K562 (cell line): ENCODE results near the gene DKK3. TPM values are rescaled to one million over a fixed set of nuclear protein-coding genes. Genes with fewer than 3 reads are reported as not detected.

Experiments used
- ATAC-seq: fragments of 200-7000 bp; cut with Tn5 transposase; 3 replicates; pipeline ENCODE4 v1.9.1; 2020; ENCODE audit warnings: moderate library complexity
- BruUV-seq: library from RNA; stranded (reverse); fragments of 400-500 nt; replicated peaks from 2 replicates; lab custom pipeline; 2021; lab: Mats Ljungman, UMichigan
- CTCF ChIA-PET: fragments of 300-600 bp; formaldehyde crosslinking; extraction: SDS; loops from one replicate; lab custom pipeline; 2021; ENCODE audit warnings: low intra/inter-chr PET ratio; lab: Yijun Ruan, JAX
- POLR2A ChIA-PET: fragments of 300-600, 350-650 bp; sonication (Branson Sonifier 250); formaldehyde crosslinking; extraction: SDS; loops from one replicate; lab custom pipeline; 2021; ENCODE audit warnings: antibody characterized with exemption, inconsistent platforms; lab: Yijun Ruan, JAX
- DNase-seq, 4 experiments: peaks; one replicate each; pipeline versions ENCODE4 v3.0.0 to v3.0.0-alpha.2; 2011 to 2018; ENCODE audit warnings: low spot score in 3 of 4, mixed read lengths in 3 of 4; ENCODE audit errors: extremely low read depth in 1 of 4
- FAIRE-seq: peaks from 2 replicates; lab custom pipeline; 2011; peaks lifted over from hg19 to GRCh38; lab: Jason Lieb, UNC
- H2AFZ ChIP-seq: 2 replicates; pipeline ENCODE4 v1.6.0; 2011; ENCODE audit warnings: low read depth, low read length, control low read depth, inconsistent platforms
- H3K27ac ChIP-seq: fragments of 200-600 bp; 3 replicates; pipeline ENCODE4 v1.8.0; 2011; ENCODE audit warnings: low read depth, mild to moderate bottlenecking, control low read depth, inconsistent platforms, low read length, moderate library complexity, mixed read lengths; ENCODE audit errors: extremely low read depth
- H3K27me3 ChIP-seq, 2 experiments: fragments of 300-600 bp in 1 of 2; 2 replicates in 1 of 2; 3 replicates in 1 of 2; pipeline versions ENCODE4 v1.6.0 to v1.8.0; 2011; ENCODE audit warnings: inconsistent platforms in 2 of 2, low read length in 2 of 2, mild to moderate bottlenecking in 1 of 2, mixed read lengths in 1 of 2, moderate library complexity in 1 of 2; ENCODE audit not compliant: control insufficient read depth in 2 of 2, insufficient read depth in 2 of 2
- H3K36me3 ChIP-seq: fragments of 300-600 bp; 3 replicates; pipeline ENCODE4 v1.8.0; 2011; ENCODE audit warnings: mild to moderate bottlenecking, low read length, inconsistent platforms; ENCODE audit not compliant: control insufficient read depth, insufficient read depth
- H3K4me1 ChIP-seq, 2 experiments: fragments of 200-600 bp in 1 of 2; replicated peaks in 1 of 2; 2 replicates in 1 of 2; 3 replicates in 1 of 2; pipeline versions ENCODE4 v1.5.1 to v1.8.0; 2011; ENCODE audit warnings: inconsistent platforms in 2 of 2, low read length in 2 of 2, mild to moderate bottlenecking in 1 of 2, mixed read lengths in 1 of 2, moderate library complexity in 1 of 2; ENCODE audit not compliant: control insufficient read depth in 2 of 2, insufficient read depth in 2 of 2
- H3K4me2 ChIP-seq: 2 replicates; pipeline ENCODE4 v1.6.1; 2011; ENCODE audit warnings: low read length, control low read depth, inconsistent platforms, mixed read lengths; ENCODE audit not compliant: insufficient read depth
- H3K4me3 ChIP-seq: fragments of 200-600 bp; sonication (generic), shearing (Covaris generic); 2 replicates; pipeline ENCODE4 v1.5.1; 2016; ENCODE audit warnings: control low read depth, inconsistent platforms
- H3K79me2 ChIP-seq: fragments of 200-600 bp; 3 replicates; pipeline ENCODE4 v1.8.0; 2011; ENCODE audit warnings: low read length, inconsistent platforms; ENCODE audit not compliant: control insufficient read depth, insufficient read depth
- H3K9ac ChIP-seq, 2 experiments: 2 replicates each; pipeline versions ENCODE4 v1.6.0 to v1.6.1; 2011; ENCODE audit warnings: low read depth in 2 of 2, low read length in 2 of 2, control low read depth in 1 of 2, inconsistent platforms in 1 of 2, mild to moderate bottlenecking in 1 of 2, mixed read lengths in 1 of 2; ENCODE audit not compliant: insufficient read depth in 1 of 2
- H3K9me1 ChIP-seq: one replicate; pipeline ENCODE4 v1.6.0; 2011; ENCODE audit warnings: inconsistent platforms, mild to moderate bottlenecking, low read length, moderate library complexity; ENCODE audit not compliant: control insufficient read depth, insufficient read depth
- H3K9me3 ChIP-seq: replicated peaks from 2 replicates; pipeline ENCODE4 v1.5.1; 2011; ENCODE audit warnings: low read depth, low read length, inconsistent platforms; ENCODE audit not compliant: control insufficient read depth, insufficient read depth
- H4K20me1 ChIP-seq: replicated peaks from 2 replicates; pipeline ENCODE4 v1.6.1; 2011; ENCODE audit warnings: low read length, inconsistent platforms, mixed read lengths; ENCODE audit not compliant: control insufficient read depth, insufficient read depth
- GTF2E2 ChIP-seq: fragments of 200-800 bp; sonication (Bioruptor generic); IDR thresholded peaks from 2 replicates; pipeline ENCODE4 v1.6.1; 2016; ENCODE audit warnings: missing genetic modification characterization, missing compliant biosample characterization
- MAZ ChIP-seq, 2 experiments: fragments of 450-650 bp in 1 of 2; sonication (generic) in 1 of 2; formaldehyde crosslinking; IDR thresholded peaks in 1 of 2; conservative IDR thresholded peaks in 1 of 2; 2 replicates each; pipeline versions ENCODE4 v1.4.0 to v1.5.0; 2020; ENCODE audit warnings: mild to moderate bottlenecking in 1 of 2, missing genetic modification reagents in 1 of 2
- SMC3 ChIP-seq: conservative IDR thresholded peaks from 2 replicates; pipeline ENCODE4 v1.6.1; 2011; ENCODE audit warnings: low read depth, low read length, improper control_type of control experiment; ENCODE audit not compliant: insufficient read depth
- ZNF316 ChIP-seq: fragments of 450-650 bp; IDR thresholded peaks from 2 replicates; pipeline ENCODE4 v1.6.1; 2016
- WGBS: fragments of 100-300 bp; shearing (Covaris generic); methylation state at CpG from one replicate; pipeline ENCODE4 v1.1.6; 2016; ENCODE audit warnings: low coverage, mixed read lengths; ENCODE audit not compliant: insufficient coverage; ENCODE audit errors: missing lambda C conversion rate; 5-methylcytosine and 5-hydroxymethylcytosine counted together
- in situ Hi-C: fragments of 300-500 bp; cut with MboI; formaldehyde crosslinking; loops from 4 replicates; pipeline ENCODE4 v1.15.0; 2018; ENCODE audit warnings: inconsistent platforms, mixed read lengths
- intact Hi-C: fragments of 100-400 bp; cut with micrococcal nuclease; formaldehyde crosslinking; loops from 2 replicates; pipeline ENCODE4 v1.14.2; 2022
- polyA plus RNA-seq, 8 experiments: library from polyadenylated mRNA; depleted of rRNA in 4 of 8; stranded (reverse) in 5 of 8; unstranded in 3 of 8; fragments of >200 nt; fragmentation: Nextera tagmentation in 2 of 8; fragmentation: Illumina TruSeq in 1 of 8; extraction: Ambion mirVana in 2 of 8; extraction: Trizol in 1 of 8; gene quantifications; 2 replicates each; pipeline versions ENCODE4 v1.2.1 to v1.2.3, GENCODE V29; 2011 to 2014; ENCODE audit warnings: inconsistent platforms in 1 of 8, missing spikeins in 1 of 8
- total RNA-seq, 7 experiments: library from RNA; depleted of rRNA in 6 of 7; stranded (reverse); fragments of >200 nt in 6 of 7; fragmentation: Illumina TruSeq in 2 of 7; extraction: Trizol in 2 of 7; gene quantifications; 2 replicates each; pipeline versions ENCODE4 v1.2.1 to v1.2.3, GENCODE V29; 2011 to 2021; ENCODE audit warnings: low replicate concordance in 1 of 7
- TF ChIP-seq, protein P1 (sequence below): fragments of 450-650 bp; IDR thresholded peaks from 2 replicates; pipeline ENCODE4 v1.7.0; 2016; ENCODE audit warnings: borderline replicate concordance
- TF ChIP-seq, protein P2 (sequence below): fragments of 250-450 bp; sonication (Bioruptor Pico); IDR thresholded peaks from 2 replicates; pipeline ENCODE4 v1.4.0; 2020

The DKK3 gene
- total and polyA plus RNA-seq, 9 of the 15 experiments (the other 6 are each of a cell fraction or from before 2014, with no cell fraction given), result 0.14 to 0.85 (median 0.38) TPM; not detected in 6

DNA sequence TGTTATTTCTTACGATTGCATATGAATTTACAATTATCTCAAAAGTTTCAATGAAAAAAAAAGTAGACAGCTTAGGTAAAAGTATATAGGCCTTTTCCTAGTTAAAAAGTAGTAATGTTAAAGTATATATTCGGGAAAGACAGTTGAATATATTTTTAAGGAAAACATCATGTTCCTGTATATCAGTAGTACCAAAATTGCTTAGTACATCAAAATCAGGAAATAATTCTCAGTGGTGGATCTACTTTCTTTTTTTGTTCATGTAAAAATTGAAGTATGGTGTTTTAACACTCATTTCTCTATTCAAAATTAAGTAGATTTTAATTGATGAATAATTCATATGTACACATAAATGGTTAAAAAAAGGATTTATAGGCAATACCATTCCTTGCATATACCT, 92.8 kb downstream of the DKK3 start:
- ATAC-seq (no peak), FAIRE-seq (no peak), DNase-seq (no peak)
- Histone ChIP-seq H3K4me1 (no peaks in the 10 kb centered on the region), H3K36me3 (peaks cover 26% of the 10 kb centered on the region; the same call in 1 of the 3 replicates), H3K27me3 (no peaks in the 10 kb centered on the region), H3K79me2 (no peaks in the 10 kb centered on the region), H3K4me3 (no peak overlapping the region), H3K9me1 (no peaks in the 10 kb centered on the region), H2AFZ (no peak overlapping the region), H3K4me2 (no peak overlapping the region), H4K20me1 (no peaks in the 10 kb centered on the region), H3K27ac (no peak overlapping the region), H3K9ac (no peak overlapping the region), H3K9me3 (no peaks in the 10 kb centered on the region)
- BruUV-seq, result no TSS peak
- ChIA-PET POLR2A (no interaction called here), CTCF (no interaction called here)
- WGBS, result 96% methylated on average over 2 of the region's 2 CpGs
- peak; percentile 54; the same call in 1 of the 2 replicates for TF ChIP-seq ZNF316
- no peak for TF ChIP-seq MAZ (CRISPR knock-in tag; conservative IDR thresholded peaks at IDR 0.05 in 1 of 2, IDR thresholded peaks at IDR 0.05 in 1 of 2)
- TF ChIP-seq, protein P1, sequence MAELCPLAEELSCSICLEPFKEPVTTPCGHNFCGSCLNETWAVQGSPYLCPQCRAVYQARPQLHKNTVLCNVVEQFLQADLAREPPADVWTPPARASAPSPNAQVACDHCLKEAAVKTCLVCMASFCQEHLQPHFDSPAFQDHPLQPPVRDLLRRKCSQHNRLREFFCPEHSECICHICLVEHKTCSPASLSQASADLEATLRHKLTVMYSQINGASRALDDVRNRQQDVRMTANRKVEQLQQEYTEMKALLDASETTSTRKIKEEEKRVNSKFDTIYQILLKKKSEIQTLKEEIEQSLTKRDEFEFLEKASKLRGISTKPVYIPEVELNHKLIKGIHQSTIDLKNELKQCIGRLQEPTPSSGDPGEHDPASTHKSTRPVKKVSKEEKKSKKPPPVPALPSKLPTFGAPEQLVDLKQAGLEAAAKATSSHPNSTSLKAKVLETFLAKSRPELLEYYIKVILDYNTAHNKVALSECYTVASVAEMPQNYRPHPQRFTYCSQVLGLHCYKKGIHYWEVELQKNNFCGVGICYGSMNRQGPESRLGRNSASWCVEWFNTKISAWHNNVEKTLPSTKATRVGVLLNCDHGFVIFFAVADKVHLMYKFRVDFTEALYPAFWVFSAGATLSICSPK, result no peak
- intact Hi-C loops, result no loop called here
- in situ Hi-C loops, result no loop called here

DNA sequence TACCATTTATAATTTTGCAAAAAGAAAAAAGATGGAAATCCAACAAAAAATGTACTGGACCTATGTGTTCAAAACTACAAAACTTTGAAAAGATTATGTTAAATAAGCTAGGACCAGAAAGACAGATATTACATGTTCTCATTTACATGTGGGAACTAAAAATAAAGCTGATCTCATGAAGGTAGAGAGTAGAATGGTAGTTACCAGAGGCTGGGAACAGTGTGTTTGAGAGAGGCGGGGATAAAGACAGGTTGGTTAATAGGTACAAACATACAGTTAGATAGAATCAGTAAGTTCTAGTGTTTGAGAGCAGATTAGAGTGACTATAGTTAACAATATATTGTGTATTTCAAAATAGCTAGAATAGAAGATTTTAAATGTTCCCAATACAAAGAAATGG, 95.0 kb downstream of the DKK3 start:
- no peak overlapping the region for H3K9ac ChIP-seq
- H3K4me3 ChIP-seq, result no peak overlapping the region
- DNase-seq (no peak), ATAC-seq (no peak), FAIRE-seq (no peak)
- CTCF ChIA-PET, result no interaction called here
- no peak overlapping the region for H2AFZ ChIP-seq
- no peaks in the 10 kb centered on the region for H3K9me3 ChIP-seq
- intact Hi-C loops (no loop called here), in situ Hi-C loops (no loop called here)
- POLR2A ChIA-PET, result interaction anchor here (0.7 to 1.0 kb wide), 2 partner anchors 10 to 14 kb away, joined by 3 read pairs; no protein-coding TSS in a partner anchor
- H3K27me3 ChIP-seq, result no peaks in the 10 kb centered on the region
- peaks cover 34% of the 10 kb centered on the region; the same call in 1 of the 3 replicates for H3K36me3 ChIP-seq
- H3K79me2 ChIP-seq, result no peaks in the 10 kb centered on the region
- 93% methylated on average over 1 of the region's 1 CpG for WGBS
- no peak overlapping the region for H3K4me2 ChIP-seq
- no peaks in the 10 kb centered on the region for H4K20me1 ChIP-seq
- no peak overlapping the region for H3K27ac ChIP-seq
- no TSS peak for BruUV-seq
- no peaks in the 10 kb centered on the region for H3K9me1 ChIP-seq
- no peaks in the 10 kb centered on the region for H3K4me1 ChIP-seq
- TF ChIP-seq, protein P2, sequence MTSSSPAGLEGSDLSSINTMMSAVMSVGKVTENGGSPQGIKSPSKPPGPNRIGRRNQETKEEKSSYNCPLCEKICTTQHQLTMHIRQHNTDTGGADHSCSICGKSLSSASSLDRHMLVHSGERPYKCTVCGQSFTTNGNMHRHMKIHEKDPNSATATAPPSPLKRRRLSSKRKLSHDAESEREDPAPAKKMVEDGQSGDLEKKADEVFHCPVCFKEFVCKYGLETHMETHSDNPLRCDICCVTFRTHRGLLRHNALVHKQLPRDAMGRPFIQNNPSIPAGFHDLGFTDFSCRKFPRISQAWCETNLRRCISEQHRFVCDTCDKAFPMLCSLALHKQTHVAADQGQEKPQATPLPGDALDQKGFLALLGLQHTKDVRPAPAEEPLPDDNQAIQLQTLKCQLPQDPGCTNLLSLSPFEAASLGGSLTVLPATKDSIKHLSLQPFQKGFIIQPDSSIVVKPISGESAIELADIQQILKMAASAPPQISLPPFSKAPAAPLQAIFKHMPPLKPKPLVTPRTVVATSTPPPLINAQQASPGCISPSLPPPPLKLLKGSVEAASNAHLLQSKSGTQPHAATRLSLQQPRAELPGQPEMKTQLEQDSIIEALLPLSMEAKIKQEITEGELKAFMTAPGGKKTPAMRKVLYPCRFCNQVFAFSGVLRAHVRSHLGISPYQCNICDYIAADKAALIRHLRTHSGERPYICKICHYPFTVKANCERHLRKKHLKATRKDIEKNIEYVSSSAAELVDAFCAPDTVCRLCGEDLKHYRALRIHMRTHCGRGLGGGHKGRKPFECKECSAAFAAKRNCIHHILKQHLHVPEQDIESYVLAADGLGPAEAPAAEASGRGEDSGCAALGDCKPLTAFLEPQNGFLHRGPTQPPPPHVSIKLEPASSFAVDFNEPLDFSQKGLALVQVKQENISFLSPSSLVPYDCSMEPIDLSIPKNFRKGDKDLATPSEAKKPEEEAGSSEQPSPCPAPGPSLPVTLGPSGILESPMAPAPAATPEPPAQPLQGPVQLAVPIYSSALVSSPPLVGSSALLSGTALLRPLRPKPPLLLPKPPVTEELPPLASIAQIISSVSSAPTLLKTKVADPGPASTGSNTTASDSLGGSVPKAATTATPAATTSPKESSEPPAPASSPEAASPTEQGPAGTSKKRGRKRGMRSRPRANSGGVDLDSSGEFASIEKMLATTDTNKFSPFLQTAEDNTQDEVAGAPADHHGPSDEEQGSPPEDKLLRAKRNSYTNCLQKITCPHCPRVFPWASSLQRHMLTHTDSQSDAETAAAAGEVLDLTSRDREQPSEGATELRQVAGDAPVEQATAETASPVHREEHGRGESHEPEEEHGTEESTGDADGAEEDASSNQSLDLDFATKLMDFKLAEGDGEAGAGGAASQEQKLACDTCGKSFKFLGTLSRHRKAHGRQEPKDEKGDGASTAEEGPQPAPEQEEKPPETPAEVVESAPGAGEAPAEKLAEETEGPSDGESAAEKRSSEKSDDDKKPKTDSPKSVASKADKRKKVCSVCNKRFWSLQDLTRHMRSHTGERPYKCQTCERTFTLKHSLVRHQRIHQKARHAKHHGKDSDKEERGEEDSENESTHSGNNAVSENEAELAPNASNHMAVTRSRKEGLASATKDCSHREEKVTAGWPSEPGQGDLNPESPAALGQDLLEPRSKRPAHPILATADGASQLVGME (CRISPR knock-in tag), result no peak
- TF ChIP-seq SMC3 (no peak), GTF2E2 (no peak)
